Endothelial cell of umbilical vein (primary cell): Measurements from ENCODE around the gene SRP68. TPM values are rescaled to one million over a fixed set of nuclear protein-coding genes. Genes with fewer than 3 reads are reported as not detected.

Source experiments
- BruUV-seq: library from RNA; stranded (reverse); fragments of 400-500 nt; replicated peaks from 2 replicates; lab custom pipeline; 2021; lab: Mats Ljungman, UMichigan
- CTCF ChIA-PET: fragments of 300-600, 350-600 bp; sonication (Branson Sonifier 250); formaldehyde crosslinking; loops from one replicate; lab custom pipeline; 2021; ENCODE audit warnings: antibody characterized with exemption, inconsistent platforms; lab: Charles Lee
- POLR2A ChIA-PET: fragments of 300-600, 350-600 bp; sonication (Branson Sonifier 250); formaldehyde crosslinking; loops from one replicate; lab custom pipeline; 2021; ENCODE audit warnings: antibody characterized with exemption, inconsistent platforms; lab: Charles Lee
- DNase-seq: peaks from one replicate; pipeline ENCODE4 v3.0.0-alpha.2; 2011; ENCODE audit warnings: low read depth, low spot score
- FAIRE-seq: peaks from 2 replicates; lab custom pipeline; 2011; peaks lifted over from hg19 to GRCh38; lab: Jason Lieb, UNC
- H2AFZ ChIP-seq: 2 replicates; pipeline ENCODE4 v1.6.0; 2012; ENCODE audit warnings: low read depth, low read length, control low read depth, inconsistent platforms
- H3K27ac ChIP-seq: 2 replicates; pipeline ENCODE4 v1.5.1; 2011; ENCODE audit warnings: low read depth, mild to moderate bottlenecking, control low read depth, low read length, moderate library complexity; ENCODE audit not compliant: insufficient read depth
- H3K27me3 ChIP-seq, 2 experiments: 2 replicates each; pipeline versions ENCODE4 v1.6.0 to v1.6.1; 2011; ENCODE audit warnings: low read length in 2 of 2, mixed read lengths in 1 of 2; ENCODE audit not compliant: control insufficient read depth in 2 of 2, insufficient read depth in 2 of 2
- H3K36me3 ChIP-seq, 2 experiments: 2 replicates in 1 of 2; 3 replicates in 1 of 2; pipeline ENCODE4 v1.5.1; 2011; ENCODE audit warnings: low read length in 2 of 2, mild to moderate bottlenecking in 1 of 2, moderate library complexity in 1 of 2; ENCODE audit not compliant: control insufficient read depth in 2 of 2, insufficient read depth in 2 of 2; ENCODE audit errors: extremely low read depth in 1 of 2
- H3K4me1 ChIP-seq: 3 replicates; pipeline ENCODE4 v1.5.1; 2011; ENCODE audit warnings: mild to moderate bottlenecking, low read length; ENCODE audit not compliant: control insufficient read depth, insufficient read depth; ENCODE audit errors: extremely low read depth
- H3K4me2 ChIP-seq: 2 replicates; pipeline ENCODE4 v1.6.1; 2011; ENCODE audit warnings: low read length, control low read depth, mixed read lengths; ENCODE audit not compliant: insufficient read depth
- H3K4me3 ChIP-seq, 3 experiments: fragments of 200-600 bp in 1 of 3; sonication (generic), shearing (Covaris generic) in 1 of 3; replicated peaks in 1 of 3; 2 replicates each; pipeline ENCODE4 v1.5.1; 2011 to 2016; ENCODE audit warnings: control low read depth in 3 of 3, low read length in 3 of 3, mild to moderate bottlenecking in 2 of 3, inconsistent platforms in 1 of 3, low read depth in 1 of 3, moderate library complexity in 1 of 3; ENCODE audit not compliant: insufficient read depth in 1 of 3
- H3K79me2 ChIP-seq: 2 replicates; pipeline ENCODE4 v1.6.0; 2012; ENCODE audit warnings: low read length, inconsistent platforms; ENCODE audit not compliant: control insufficient read depth, insufficient read depth
- H3K9ac ChIP-seq: replicated peaks from 2 replicates; pipeline ENCODE3; 2011; ENCODE audit warnings: low read length, control low read depth; ENCODE audit not compliant: insufficient read depth; ENCODE audit errors: extremely low read depth
- H3K9me1 ChIP-seq: replicated peaks from 3 replicates; pipeline ENCODE4 v1.6.0; 2011; ENCODE audit warnings: mild to moderate bottlenecking, low read length; ENCODE audit not compliant: control insufficient read depth, insufficient read depth; ENCODE audit errors: extremely low read depth
- H3K9me3 ChIP-seq: replicated peaks from 2 replicates; pipeline ENCODE4 v1.5.1; 2012; ENCODE audit warnings: low read length, inconsistent platforms; ENCODE audit not compliant: control insufficient read depth, insufficient read depth
- H4K20me1 ChIP-seq: replicated peaks from 2 replicates; pipeline ENCODE3; 2011; ENCODE audit warnings: mild to moderate bottlenecking, low read length; ENCODE audit not compliant: control insufficient read depth, insufficient read depth; ENCODE audit errors: extremely low read depth
- CTCF ChIP-seq, 2 donors: IDR thresholded peaks; 1 replicate in 1 of 2; 2 replicates in 1 of 2; pipeline ENCODE4 v1.5.1; 2011; ENCODE audit warnings: low read length in 2 of 2, mild to moderate bottlenecking in 2 of 2, moderate library complexity in 2 of 2, control low read depth in 1 of 2, inconsistent platforms in 1 of 2, low read depth in 1 of 2; ENCODE audit not compliant: insufficient read depth in 1 of 2; ENCODE audit errors: extremely low read depth in 1 of 2
- GATA2 ChIP-seq: IDR thresholded peaks from 2 replicates; pipeline ENCODE4 v1.7.0; 2011; ENCODE audit warnings: low read depth, mild to moderate bottlenecking, moderate library complexity, mixed read lengths, low read length; ENCODE audit not compliant: insufficient read length, insufficient read depth
- JUN ChIP-seq: IDR thresholded peaks from 2 replicates; pipeline ENCODE4 v1.6.1; 2011; ENCODE audit warnings: borderline replicate concordance, low read depth; ENCODE audit not compliant: insufficient read length, insufficient read depth
- MAX ChIP-seq: IDR thresholded peaks from 2 replicates; pipeline ENCODE4 v1.6.1; 2011; ENCODE audit not compliant: insufficient read depth, insufficient read length
- MYC ChIP-seq: IDR thresholded peaks from one replicate; pipeline ENCODE4 v1.6.1; 2011; ENCODE audit warnings: mild to moderate bottlenecking, low read depth, low read length
- dilution Hi-C: fragments of 300-500 bp; cut with MboI; formaldehyde crosslinking; loops from one replicate; pipeline ENCODE4 v1.15.0; 2019; ENCODE audit warnings: low sequenced_read_pairs; ENCODE audit not compliant: extremely low pct_ligation_motif_present
- intact Hi-C: fragments of 100-400 bp; cut with micrococcal nuclease; formaldehyde crosslinking; loops from one replicate; pipeline ENCODE4 v1.10.0; 2022
- polyA plus RNA-seq, 4 experiments: library from polyadenylated mRNA; depleted of rRNA in 3 of 4; stranded (reverse) in 3 of 4; unstranded in 1 of 4; fragments of >200 nt; gene quantifications; 2 replicates each; pipeline versions ENCODE4 v1.2.1 to v1.2.3, GENCODE V29; 2011 to 2012; ENCODE audit warnings: missing spikeins in 1 of 4
- total RNA-seq: library from RNA; stranded (reverse); gene quantifications from 2 replicates; pipeline ENCODE4 v1.2.3, GENCODE V29; 2021

The SRP68 gene
- total and polyA plus RNA-seq, 2 donors (not counting 3 experiments of a cell fraction or from before 2014, with no cell fraction given): 64.6 to 81.7 TPM

GRCh38 chr17:76032780-76033108, 39.6 kb downstream of the SRP68 start:
- Histone ChIP-seq H3K36me3 (peaks cover 0 to 2% of the 10 kb centered on the region in 2 experiments), H3K27ac (no peak overlapping the region), H3K4me2 (no peak overlapping the region), H4K20me1 (no peaks in the 10 kb centered on the region), H3K9ac (no peak overlapping the region), H2AFZ (no peak overlapping the region), H3K4me1 (peaks cover 11% of the 10 kb centered on the region), H3K9me1 (no peaks in the 10 kb centered on the region), H3K27me3 (no peaks in the 10 kb centered on the region), H3K9me3 (no peaks in the 10 kb centered on the region), H3K79me2 (no peaks in the 10 kb centered on the region), H3K4me3 (no peak overlapping the region)
- BruUV-seq: no TSS peak
- ChIA-PET CTCF (interaction anchor here (1.0 to 3.8 kb wide), 10 partner anchors 8 to 247 kb away, joined by 3 to 28 read pairs (median 4); no protein-coding TSS in a partner anchor), POLR2A (no interaction called here)
- dilution Hi-C loops (no loop called here), intact Hi-C loops (loop anchor here (5.0 kb wide), 1 partner anchor 245 kb away; no protein-coding TSS in a partner anchor)
- FAIRE-seq (no peak), DNase-seq (no peak)
- TF ChIP-seq GATA2: no peak
- TF ChIP-seq JUN: no peak
- TF ChIP-seq MYC: no peak
- TF ChIP-seq MAX: no peak

- no peaks in the 10 kb centered on the region for H3K9me3 ChIP-seq
- peak; percentile 59 for FAIRE-seq
- intact Hi-C loops: loop anchor here (5.0 kb wide), 1 partner anchor 245 kb away; no protein-coding TSS in a partner anchor
- BruUV-seq: no TSS peak
- no peak for TF ChIP-seq GATA2
- TF ChIP-seq CTCF (IDR thresholded peaks at IDR 0.05; ENCODE audit: extremely low read depth in 1 of 2, insufficient read depth in 1 of 2, low read depth in 1 of 2, low read length in 2 of 2): peak; percentile 35 to 69
- H4K20me1 ChIP-seq: no peaks in the 10 kb centered on the region
- H3K4me2 ChIP-seq: no peak overlapping the region
- H3K79me2 ChIP-seq: no peaks in the 10 kb centered on the region
- ChIA-PET CTCF (interaction anchor here (0.7 to 3.8 kb wide), 11 partner anchors 9 to 248 kb away, joined by 3 to 28 read pairs (median 4); no protein-coding TSS in a partner anchor), POLR2A (interaction anchor here (0.7 kb wide), 1 partner anchor 62 kb away, joined by 7 read pairs; no protein-coding TSS in a partner anchor)
- dilution Hi-C loops: no loop called here
- DNase-seq: peak; percentile 27
- H3K9ac ChIP-seq: no peak overlapping the region
- peaks cover 11% of the 10 kb centered on the region for H3K4me1 ChIP-seq
- no peak overlapping the region for H3K27ac ChIP-seq
- peaks cover 0 to 2% of the 10 kb centered on the region in 2 experiments for H3K36me3 ChIP-seq
- no peaks in the 10 kb centered on the region for H3K9me1 ChIP-seq
- H3K27me3 ChIP-seq: no peaks in the 10 kb centered on the region
- H3K4me3 ChIP-seq: no peak overlapping the region
- H2AFZ ChIP-seq: no peak overlapping the region
Observed at GRCh38 chr17:76032073-76032779, 40.1 kb downstream of the SRP68 start.
